ENCODE data around the gene CSRNP3.

CSRNP3 gene

GRCh38 chr2:165675551-165675968 lies 206.1 kb downstream of the CSRNP3 start:
- Histone ChIP-seq H3K9me2 (ENCODE audit: low read depth, low read length) (no peaks in the 10 kb centered on the region), H3K79me2 (ENCODE audit: insufficient read depth, low read length) (no peaks in the 10 kb centered on the region), H3K4me2 (ENCODE audit: low read length) (no peak overlapping the region), H2AFZ (ENCODE audit: low read length) (no peak overlapping the region), H3K9ac (ENCODE audit: low read length) (no peak overlapping the region), H3K27ac (ENCODE audit: low read depth, low read length, poor library complexity, severe bottlenecking) (no peak overlapping the region), H3K27me3 (ENCODE audit: insufficient read depth, low read length) (no peaks in the 10 kb centered on the region), H3K4me1 (ENCODE audit: insufficient read depth, low read length, severe bottlenecking) (no peaks in the 10 kb centered on the region), H3K9me3 (ENCODE audit: low read length) (no peaks in the 10 kb centered on the region), H3K36me3 (ENCODE audit: insufficient read depth, low read length) (no peaks in the 10 kb centered on the region), H3F3A (ENCODE audit: insufficient read depth, low read length) (no peaks in the 10 kb centered on the region), H4K20me1 (ENCODE audit: insufficient read depth, low read length) (no peaks in the 10 kb centered on the region), H3K4me3 (ENCODE audit: low read depth, low read length, poor library complexity, severe bottlenecking) (no peak overlapping the region)
- TF ChIP-seq, protein P1, sequence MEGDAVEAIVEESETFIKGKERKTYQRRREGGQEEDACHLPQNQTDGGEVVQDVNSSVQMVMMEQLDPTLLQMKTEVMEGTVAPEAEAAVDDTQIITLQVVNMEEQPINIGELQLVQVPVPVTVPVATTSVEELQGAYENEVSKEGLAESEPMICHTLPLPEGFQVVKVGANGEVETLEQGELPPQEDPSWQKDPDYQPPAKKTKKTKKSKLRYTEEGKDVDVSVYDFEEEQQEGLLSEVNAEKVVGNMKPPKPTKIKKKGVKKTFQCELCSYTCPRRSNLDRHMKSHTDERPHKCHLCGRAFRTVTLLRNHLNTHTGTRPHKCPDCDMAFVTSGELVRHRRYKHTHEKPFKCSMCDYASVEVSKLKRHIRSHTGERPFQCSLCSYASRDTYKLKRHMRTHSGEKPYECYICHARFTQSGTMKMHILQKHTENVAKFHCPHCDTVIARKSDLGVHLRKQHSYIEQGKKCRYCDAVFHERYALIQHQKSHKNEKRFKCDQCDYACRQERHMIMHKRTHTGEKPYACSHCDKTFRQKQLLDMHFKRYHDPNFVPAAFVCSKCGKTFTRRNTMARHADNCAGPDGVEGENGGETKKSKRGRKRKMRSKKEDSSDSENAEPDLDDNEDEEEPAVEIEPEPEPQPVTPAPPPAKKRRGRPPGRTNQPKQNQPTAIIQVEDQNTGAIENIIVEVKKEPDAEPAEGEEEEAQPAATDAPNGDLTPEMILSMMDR (IDR thresholded peaks at IDR 0.05; ENCODE audit: low read length) = no peak
- TF ChIP-seq EZH2 (IDR thresholded peaks at IDR 0.05; ENCODE audit: borderline replicate concordance, low read length) = no peak

- no peaks in the 10 kb centered on the region for H3K79me2 ChIP-seq (ENCODE audit: insufficient read depth, low read length)
- no peaks in the 10 kb centered on the region for H3K9me2 ChIP-seq (ENCODE audit: low read depth, low read length)
- no peak overlapping the region for H3K4me3 ChIP-seq (ENCODE audit: low read depth, low read length, poor library complexity, severe bottlenecking)
- H2AFZ ChIP-seq (ENCODE audit: low read length) = no peak overlapping the region
- no peaks in the 10 kb centered on the region for H3K27me3 ChIP-seq (ENCODE audit: insufficient read depth, low read length)
- H3K36me3 ChIP-seq (ENCODE audit: insufficient read depth, low read length) = no peaks in the 10 kb centered on the region
- H3K9me3 ChIP-seq (ENCODE audit: low read length) = no peaks in the 10 kb centered on the region
- TF ChIP-seq, protein P1 (IDR thresholded peaks at IDR 0.05; ENCODE audit: low read length) = no peak
- TF ChIP-seq EZH2 (IDR thresholded peaks at IDR 0.05; ENCODE audit: borderline replicate concordance, low read length) = no peak
- H3K4me2 ChIP-seq (ENCODE audit: low read length) = no peak overlapping the region
- H3F3A ChIP-seq (ENCODE audit: insufficient read depth, low read length) = no peaks in the 10 kb centered on the region
- H4K20me1 ChIP-seq (ENCODE audit: insufficient read depth, low read length) = no peaks in the 10 kb centered on the region
- no peak overlapping the region for H3K27ac ChIP-seq (ENCODE audit: low read depth, low read length, poor library complexity, severe bottlenecking)
- H3K4me1 ChIP-seq (ENCODE audit: insufficient read depth, low read length, severe bottlenecking) = no peaks in the 10 kb centered on the region
- no peak overlapping the region for H3K9ac ChIP-seq (ENCODE audit: low read length)
Observed at GRCh38 chr2:165678882-165679281, 209.4 kb downstream of the CSRNP3 start.

DNA sequence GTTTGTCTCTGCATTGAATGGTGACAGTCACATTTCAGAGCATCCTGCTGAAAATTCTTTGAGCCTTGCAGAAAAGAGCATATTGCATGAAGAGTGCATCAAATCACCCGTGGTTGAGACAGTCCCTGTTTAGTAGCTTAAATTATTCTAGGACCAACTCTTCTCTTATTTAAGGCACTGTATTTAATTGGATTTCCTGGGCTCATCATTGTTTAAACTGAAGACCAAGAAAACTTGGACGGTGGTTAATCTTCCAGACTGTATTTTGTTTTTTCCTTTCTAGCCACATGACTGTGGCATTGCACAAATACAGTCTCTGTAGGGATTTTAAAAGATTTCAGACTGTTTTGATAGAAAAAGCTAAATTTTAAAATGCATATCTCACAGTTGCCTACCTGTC lies 210.1 kb downstream of the CSRNP3 start:
- TF ChIP-seq EZH2 (IDR thresholded peaks at IDR 0.05; ENCODE audit: borderline replicate concordance, low read length) = no peak
- TF ChIP-seq, protein P1 (IDR thresholded peaks at IDR 0.05; ENCODE audit: low read length) = no peak
- H4K20me1 ChIP-seq (ENCODE audit: insufficient read depth, low read length) = no peaks in the 10 kb centered on the region
- no peaks in the 10 kb centered on the region for H3K9me3 ChIP-seq (ENCODE audit: low read length)
- no peak overlapping the region for H3K4me3 ChIP-seq (ENCODE audit: low read depth, low read length, poor library complexity, severe bottlenecking)
- H3K9ac ChIP-seq (ENCODE audit: low read length) = no peak overlapping the region
- H3K27ac ChIP-seq (ENCODE audit: low read depth, low read length, poor library complexity, severe bottlenecking) = no peak overlapping the region
- H2AFZ ChIP-seq (ENCODE audit: low read length) = no peak overlapping the region
- no peaks in the 10 kb centered on the region for H3F3A ChIP-seq (ENCODE audit: insufficient read depth, low read length)
- no peaks in the 10 kb centered on the region for H3K36me3 ChIP-seq (ENCODE audit: insufficient read depth, low read length)
- H3K79me2 ChIP-seq (ENCODE audit: insufficient read depth, low read length) = no peaks in the 10 kb centered on the region
- H3K9me2 ChIP-seq (ENCODE audit: low read depth, low read length) = no peaks in the 10 kb centered on the region
- H3K27me3 ChIP-seq (ENCODE audit: insufficient read depth, low read length) = no peaks in the 10 kb centered on the region
- H3K4me2 ChIP-seq (ENCODE audit: low read length) = no peak overlapping the region
- H3K4me1 ChIP-seq (ENCODE audit: insufficient read depth, low read length, severe bottlenecking) = no peaks in the 10 kb centered on the region

Measured in OCI-LY1 (cell line).